CD14-positive monocyte (primary cell): ENCODE measurements around the gene ANXA10. TPM values are rescaled to one million over a fixed set of nuclear protein-coding genes. Genes with fewer than 3 reads are reported as not detected.

Experiments used
- DNase-seq, 3 donors: peaks; one replicate each; pipeline ENCODE4 v3.0.0-alpha.2; 2011 to 2022
- H2AFZ ChIP-seq: 2 replicates; pipeline ENCODE4 v1.6.0; 2012; ENCODE audit warnings: mild to moderate bottlenecking, low read depth, low read length, inconsistent platforms; ENCODE audit not compliant: insufficient read depth, poor library complexity, severe bottlenecking
- H3K27ac ChIP-seq, 2 donors: 1 replicate in 1 of 2; 2 replicates in 1 of 2; pipeline ENCODE4 v1.5.1; 2012 to 2013; ENCODE audit warnings: low read length in 2 of 2, control low read depth in 1 of 2, inconsistent platforms in 1 of 2, low read depth in 1 of 2, mild to moderate bottlenecking in 1 of 2
- H3K27me3 ChIP-seq, 2 donors: one replicate each; pipeline versions ENCODE4 v1.6.0 to v1.6.1; 2011 to 2013; ENCODE audit warnings: low read length in 2 of 2; ENCODE audit not compliant: control insufficient read depth in 2 of 2, insufficient read depth in 2 of 2
- H3K36me3 ChIP-seq, 2 donors: replicated peaks in 1 of 2; 1 replicate in 1 of 2; 2 replicates in 1 of 2; pipeline versions ENCODE4 v1.5.1 to v1.6.1; 2012 to 2013; ENCODE audit warnings: low read length in 2 of 2, control low read depth in 1 of 2, inconsistent platforms in 1 of 2, mild to moderate bottlenecking in 1 of 2; ENCODE audit not compliant: insufficient read depth in 2 of 2, control insufficient read depth in 1 of 2
- H3K4me1 ChIP-seq, 2 donors: 1 replicate in 1 of 2; 2 replicates in 1 of 2; pipeline versions ENCODE4 v1.5.1 to v1.6.1; 2012 to 2013; ENCODE audit warnings: low read length in 2 of 2, control low read depth in 1 of 2, inconsistent platforms in 1 of 2, mild to moderate bottlenecking in 1 of 2, moderate library complexity in 1 of 2; ENCODE audit not compliant: insufficient read depth in 2 of 2, control insufficient read depth in 1 of 2
- H3K4me2 ChIP-seq: replicated peaks from 2 replicates; pipeline ENCODE3; 2012; ENCODE audit warnings: low read length, moderate library complexity, mild to moderate bottlenecking; ENCODE audit not compliant: poor library complexity, severe bottlenecking; ENCODE audit errors: extremely low read depth
- H3K4me3 ChIP-seq, 3 experiments: fragments of 200-600 bp in 1 of 3; sonication (generic) in 1 of 3; replicated peaks in 1 of 3; 1 replicate in 2 of 3; 2 replicates in 1 of 3; pipeline ENCODE4 v1.5.1; 2011 to 2013; ENCODE audit warnings: low read length in 3 of 3, mild to moderate bottlenecking in 3 of 3, control low read depth in 2 of 3, low read depth in 2 of 3, inconsistent platforms in 1 of 3, moderate library complexity in 1 of 3
- H3K79me2 ChIP-seq: 2 replicates; pipeline ENCODE4 v1.6.0; 2012; ENCODE audit warnings: mild to moderate bottlenecking, control low read depth, inconsistent platforms, low read length, moderate library complexity; ENCODE audit not compliant: insufficient read depth
- H3K9ac ChIP-seq: 2 replicates; pipeline ENCODE4 v1.6.0; 2017; ENCODE audit warnings: low read length, mild to moderate bottlenecking; ENCODE audit not compliant: insufficient read depth, poor library complexity, severe bottlenecking
- H3K9me3 ChIP-seq, 2 donors: replicated peaks in 1 of 2; 1 replicate in 1 of 2; 2 replicates in 1 of 2; pipeline versions ENCODE4 v1.5.1 to v1.6.1; 2012 to 2013; ENCODE audit warnings: low read length in 2 of 2, control low read depth in 1 of 2; ENCODE audit not compliant: control insufficient read depth in 1 of 2, insufficient read depth in 1 of 2
- H4K20me1 ChIP-seq: 2 replicates; pipeline ENCODE4 v1.6.0; 2012; ENCODE audit warnings: mild to moderate bottlenecking, low read length, control low read depth, moderate library complexity; ENCODE audit not compliant: insufficient read depth
- H3K27ac Mint-ChIP-seq, 7 donors: one replicate each; pipeline ENCODE4 v1.8.0; 2020; ENCODE audit warnings: mild to moderate bottlenecking in 7 of 7, mixed read lengths in 7 of 7, moderate library complexity in 6 of 7, inconsistent platforms in 2 of 7
- H3K27me3 Mint-ChIP-seq, 3 donors: one replicate each; pipeline ENCODE4 v1.8.0; 2021 to 2022; ENCODE audit warnings: low read depth in 3 of 3, mild to moderate bottlenecking in 3 of 3, mixed read lengths in 3 of 3, moderate library complexity in 3 of 3, inconsistent platforms in 1 of 3
- H3K36me3 Mint-ChIP-seq, 2 donors: one replicate each; pipeline ENCODE4 v1.8.0; 2020; ENCODE audit warnings: mixed read lengths in 2 of 2, inconsistent platforms in 1 of 2, mild to moderate bottlenecking in 1 of 2
- H3K4me1 Mint-ChIP-seq: one replicate; pipeline ENCODE4 v1.8.0; 2020; ENCODE audit warnings: mild to moderate bottlenecking, mixed read lengths
- H3K4me3 Mint-ChIP-seq, 2 donors: one replicate each; pipeline ENCODE4 v1.8.0; 2020; ENCODE audit warnings: mild to moderate bottlenecking in 2 of 2, mixed read lengths in 2 of 2, moderate library complexity in 1 of 2
- H3K9me3 Mint-ChIP-seq, 7 donors: one replicate each; pipeline ENCODE4 v1.8.0; 2020 to 2022; ENCODE audit warnings: mixed read lengths in 7 of 7, mild to moderate bottlenecking in 6 of 7, moderate library complexity in 6 of 7, inconsistent platforms in 2 of 7
- CTCF ChIP-seq: fragments of 200-600 bp; IDR thresholded peaks from one replicate; pipeline ENCODE4 v1.8.0; 2022; ENCODE audit warnings: antibody characterized with exemption, mild to moderate bottlenecking
- WGBS: methylation state at CpG from one replicate; pipeline ENCODE4 v1.1.5; 2013; ENCODE audit warnings: missing lambda C conversion rate; ENCODE audit not compliant: insufficient coverage; 5-methylcytosine and 5-hydroxymethylcytosine counted together
- intact Hi-C, 2 donors: fragments of 100-400 bp; cut with micrococcal nuclease; formaldehyde crosslinking; loops; one replicate each; pipeline versions ENCODE4 v1.15.0 to v1.15.1; 2023
- polyA plus RNA-seq, 3 donors: library from polyadenylated mRNA; depleted of rRNA in 1 of 3; unstranded in 2 of 3; stranded (reverse) in 1 of 3; fragments of 300-500 nt in 2 of 3; fragments of >200 nt in 1 of 3; fragmentation: Illumina TruSeq in 2 of 3; gene quantifications; 1 replicate in 2 of 3; 2 replicates in 1 of 3; pipeline ENCODE4 v1.2.3, GENCODE V29; 2012 to 2021

ANXA10 gene
- polyA plus RNA-seq, 3 donors, result not detected

GRCh38 chr4:168164915-168165548, 72.7 kb downstream of the ANXA10 start:
- no peak overlapping the region for H3K9ac ChIP-seq

GRCh38 chr4:168167714-168168284, 75.5 kb downstream of the ANXA10 start:
- TF ChIP-seq CTCF, result no peak
- WGBS, result 86% methylated on average over 2 of the region's 6 CpGs

More at GRCh38 chr4:168164915-168165548, 72.7 kb downstream of the ANXA10 start:
- Histone ChIP-seq H3K4me1 (no peaks in the 10 kb centered on the region), H3K4me2 (no peak overlapping the region), H4K20me1 (no peaks in the 10 kb centered on the region), H3K27me3 (no peaks in the 10 kb centered on the region), H3K27ac (no peak overlapping the region), H3K36me3 (no peaks in the 10 kb centered on the region), H2AFZ (no peak overlapping the region), H3K4me3 (no peak overlapping the region), H3K79me2 (no peaks in the 10 kb centered on the region), H3K9me3 (no peaks in the 10 kb centered on the region)
- Mint-ChIP-seq H3K27me3 (no peaks in the 10 kb centered on the region), H3K36me3 (no peaks in the 10 kb centered on the region), H3K4me1 (peaks cover 5% of the 10 kb centered on the region), H3K9me3 (peaks cover 0 to 12% (median 2%) of the 10 kb centered on the region in 7 donors), H3K27ac (no peak overlapping the region), H3K4me3 (no peak overlapping the region)
- TF ChIP-seq CTCF, result no peak
- no peak for DNase-seq
- intact Hi-C loops, result no loop called here
- no CpG with 5 or more reads among the region's 1 CpG for WGBS

More at GRCh38 chr4:168167714-168168284, 75.5 kb downstream of the ANXA10 start:
- H3K4me3 Mint-ChIP-seq, result no peak overlapping the region
- H3K36me3 Mint-ChIP-seq, result no peaks in the 10 kb centered on the region
- Histone ChIP-seq H3K27ac (no peak overlapping the region), H3K9ac (no peak overlapping the region), H3K4me2 (no peak overlapping the region), H4K20me1 (no peaks in the 10 kb centered on the region), H3K36me3 (no peaks in the 10 kb centered on the region), H3K27me3 (no peaks in the 10 kb centered on the region), H3K9me3 (no peaks in the 10 kb centered on the region), H3K4me3 (no peak overlapping the region), H3K4me1 (no peaks in the 10 kb centered on the region), H2AFZ (no peak overlapping the region), H3K79me2 (no peaks in the 10 kb centered on the region)
- H3K9me3 Mint-ChIP-seq, result peaks cover 0 to 4% (median 0%) of the 10 kb centered on the region in 7 donors
- peaks cover 5% of the 10 kb centered on the region for H3K4me1 Mint-ChIP-seq
- no peaks in the 10 kb centered on the region for H3K27me3 Mint-ChIP-seq
- no peak for DNase-seq
- intact Hi-C loops, result no loop called here
- no peak overlapping the region for H3K27ac Mint-ChIP-seq
